Mucosa of gallbladder (tissue), 1 donor: ENCODE measurements around the gene RPA4. TPM values are rescaled to one million over a fixed set of nuclear protein-coding genes. Genes with fewer than 3 reads are reported as not detected.
"Not testable (repeated sequence)": the region's sequence is repeated elsewhere in the genome, so short reads cannot be mapped to it uniquely, and the experiment has no call there.

ENCODE experiments used
- DNase-seq: peaks from one replicate; pipeline ENCODE4 v3.0.0-alpha.2; 2020; ENCODE audit warnings: low spot score
- total RNA-seq: library from RNA; stranded (reverse); gene quantifications from one replicate; pipeline ENCODE4 v1.2.1, GENCODE V29; 2021
- donor health status: DM: no; HTN: no; CAD: no.

RPA4 gene, protein sequence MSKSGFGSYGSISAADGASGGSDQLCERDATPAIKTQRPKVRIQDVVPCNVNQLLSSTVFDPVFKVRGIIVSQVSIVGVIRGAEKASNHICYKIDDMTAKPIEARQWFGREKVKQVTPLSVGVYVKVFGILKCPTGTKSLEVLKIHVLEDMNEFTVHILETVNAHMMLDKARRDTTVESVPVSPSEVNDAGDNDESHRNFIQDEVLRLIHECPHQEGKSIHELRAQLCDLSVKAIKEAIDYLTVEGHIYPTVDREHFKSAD
- total RNA-seq: 0.98 TPM

DNA sequence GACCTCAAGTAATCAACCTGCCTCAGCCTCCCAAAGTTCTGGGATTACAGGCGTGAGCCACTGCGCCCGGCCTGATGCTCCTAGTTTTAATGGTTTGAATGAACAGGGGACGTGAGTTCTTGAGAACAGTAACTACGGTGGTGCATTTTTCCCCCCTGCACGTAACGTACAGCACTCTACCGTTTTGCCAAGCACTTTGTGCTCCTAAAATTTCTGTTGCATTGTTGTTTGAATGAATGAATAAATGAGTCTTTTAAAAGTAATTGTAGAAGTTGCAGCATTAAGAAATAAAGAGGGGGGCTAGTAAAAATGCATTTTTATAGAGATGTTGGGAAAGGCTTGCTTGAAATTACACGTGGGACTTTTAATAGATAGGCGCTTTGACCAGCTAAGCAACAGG is at the start of gene RPA4:
RPA4 (plus strand) TSS at position 301 of the 400 bp plus-strand sequence. CDS start 403 bp downstream, outside the sequence.
- DNase-seq: no peak

DNA sequence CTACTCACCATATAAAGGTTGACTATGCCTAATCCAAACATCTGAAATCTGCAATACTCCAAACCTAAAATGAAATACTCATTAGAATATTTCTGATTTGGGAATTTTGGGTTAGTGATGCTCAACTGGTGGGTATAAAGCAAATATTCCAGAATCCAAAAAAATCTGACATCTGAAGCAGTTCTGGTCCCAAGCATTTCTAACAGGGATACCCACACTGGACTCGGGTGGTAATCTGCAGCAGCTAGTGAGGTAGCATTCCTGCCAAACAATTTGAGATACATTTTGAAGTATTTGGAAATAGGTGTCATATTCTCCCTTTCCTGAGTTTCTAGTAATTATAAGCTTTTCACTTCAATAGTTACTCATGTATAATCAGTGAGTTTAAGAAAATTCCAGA is 49.6 kb upstream of the RPA4 start:
- no peak for DNase-seq

DNA sequence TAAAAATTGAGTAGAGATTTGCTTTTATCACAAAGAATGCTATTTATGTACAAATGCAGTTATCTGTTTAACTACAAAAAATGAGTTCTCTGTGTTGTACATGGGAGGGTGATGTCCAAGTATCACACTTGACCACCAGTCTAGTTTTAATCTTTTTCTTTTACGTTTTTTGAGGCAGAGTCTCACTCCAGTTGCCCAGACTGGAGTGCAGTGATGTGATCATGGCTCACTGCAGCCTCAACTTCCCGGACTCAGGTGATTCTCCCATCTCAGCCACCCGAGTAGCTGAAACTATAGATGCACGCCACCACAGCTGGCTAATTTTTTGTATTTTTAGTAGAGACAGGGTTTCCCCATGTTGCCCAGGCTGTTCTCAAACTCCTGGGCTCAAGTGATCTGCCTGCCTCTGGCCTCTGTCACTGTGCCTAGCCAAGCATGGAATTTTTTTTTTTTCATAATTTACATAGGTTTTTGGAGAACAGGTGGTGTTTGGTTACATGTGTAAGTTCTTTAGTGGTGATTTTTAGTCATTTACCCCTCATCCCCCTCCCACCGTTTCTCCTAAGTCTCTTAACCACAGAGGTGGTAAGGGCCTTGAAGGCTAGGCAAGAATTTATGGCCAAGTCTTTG is 47.9 kb upstream of the RPA4 start:
- DNase-seq: no peak

DNA sequence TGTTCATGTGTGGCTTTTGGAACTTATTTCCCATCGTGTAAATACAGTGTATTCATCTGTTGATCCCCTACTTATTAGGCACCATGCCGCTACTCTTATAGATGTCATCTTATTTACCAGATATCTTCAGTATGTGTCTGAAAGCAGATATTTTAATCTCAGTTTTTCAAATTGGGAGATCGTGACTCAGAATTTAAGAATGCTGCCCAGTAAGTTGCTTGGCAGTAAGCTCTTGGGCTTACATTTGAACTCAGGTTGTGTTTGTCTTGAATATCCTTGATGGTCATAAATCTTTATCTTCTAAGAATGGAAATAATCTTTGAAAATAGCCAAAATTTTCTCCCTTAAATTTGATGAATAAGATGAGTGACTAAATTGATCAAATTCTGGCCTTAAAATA is 45.9 kb upstream of the RPA4 start:
- no peak for DNase-seq

DNA sequence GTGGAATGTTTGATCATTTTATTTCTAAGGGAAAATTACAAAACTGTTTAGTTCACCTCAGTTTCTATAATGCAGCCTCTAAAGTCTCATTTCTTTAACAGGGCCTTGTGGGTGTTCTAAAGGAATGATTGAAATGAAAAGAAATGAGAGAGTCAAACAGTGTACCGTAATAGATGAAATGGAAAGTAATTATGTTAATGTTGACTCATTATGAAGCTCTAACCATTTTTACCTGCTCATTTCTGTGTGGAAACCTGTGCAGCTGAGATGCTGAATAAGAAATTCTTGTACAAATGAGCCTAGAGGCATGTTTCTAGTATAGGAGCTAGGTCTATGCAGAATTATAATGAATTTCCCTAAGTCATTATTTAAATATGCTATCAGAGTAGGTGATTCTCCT is 45.2 kb upstream of the RPA4 start:
- DNase-seq: no peak

DNA sequence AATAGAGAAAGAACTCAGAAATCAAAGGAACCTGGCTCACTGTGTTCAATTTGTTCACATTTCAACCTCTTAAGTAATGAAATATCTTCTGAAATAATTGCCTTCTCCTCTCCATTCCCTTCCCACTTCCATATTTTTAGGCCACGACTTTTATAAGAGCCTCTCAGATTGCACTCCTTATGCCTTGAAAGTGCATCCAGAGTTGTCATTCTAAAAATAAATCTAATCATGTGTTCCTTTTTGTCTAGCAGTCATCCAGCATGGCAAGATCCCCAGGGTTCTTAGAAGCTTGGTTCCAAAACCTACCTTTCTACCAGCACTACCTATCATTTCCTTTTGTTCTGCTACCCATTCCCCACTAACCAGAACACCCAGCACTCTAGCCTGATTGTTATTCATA is 42.4 kb upstream of the RPA4 start:
- DNase-seq: no peak

DNA sequence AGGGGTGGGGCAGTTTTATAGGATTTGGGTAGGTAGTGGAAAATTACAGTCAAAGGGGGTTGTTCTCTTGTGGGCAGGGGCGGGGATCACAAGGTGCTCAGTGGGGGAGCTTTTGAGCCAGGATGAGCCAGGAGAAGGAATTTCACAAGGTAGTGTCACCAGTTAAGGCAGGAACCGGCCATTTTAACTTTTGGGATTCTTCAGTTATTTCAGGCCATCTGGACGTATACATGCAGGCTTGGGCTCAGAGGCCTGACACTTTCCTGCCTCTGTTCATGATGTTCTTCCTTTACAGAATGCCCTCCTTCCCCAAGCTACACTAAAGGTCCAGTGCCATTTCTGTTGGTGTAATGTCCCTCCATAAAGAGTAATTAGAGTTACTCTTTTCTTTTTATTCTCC is 41.8 kb upstream of the RPA4 start:
- not testable (repeated sequence) for DNase-seq

DNA sequence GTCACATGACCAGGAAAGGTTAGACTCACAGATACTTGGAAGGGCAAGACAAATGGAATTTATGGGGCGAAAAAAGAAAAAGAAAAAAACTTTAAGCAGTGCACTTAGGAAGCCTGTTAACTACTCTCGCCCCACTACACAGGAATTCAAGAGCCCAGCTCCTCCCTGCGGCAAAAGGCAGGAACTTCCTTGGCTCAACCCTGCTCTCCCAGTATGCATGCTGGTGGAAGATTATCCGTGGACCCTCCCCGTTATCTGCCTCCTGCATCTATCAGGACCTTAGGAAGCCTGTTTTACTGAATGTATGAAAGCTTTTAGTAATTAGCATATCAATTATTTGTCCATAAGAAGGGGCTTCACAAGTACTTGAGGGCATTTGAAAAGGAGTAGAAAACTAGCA is 40.1 kb upstream of the RPA4 start:
- no peak for DNase-seq

DNA sequence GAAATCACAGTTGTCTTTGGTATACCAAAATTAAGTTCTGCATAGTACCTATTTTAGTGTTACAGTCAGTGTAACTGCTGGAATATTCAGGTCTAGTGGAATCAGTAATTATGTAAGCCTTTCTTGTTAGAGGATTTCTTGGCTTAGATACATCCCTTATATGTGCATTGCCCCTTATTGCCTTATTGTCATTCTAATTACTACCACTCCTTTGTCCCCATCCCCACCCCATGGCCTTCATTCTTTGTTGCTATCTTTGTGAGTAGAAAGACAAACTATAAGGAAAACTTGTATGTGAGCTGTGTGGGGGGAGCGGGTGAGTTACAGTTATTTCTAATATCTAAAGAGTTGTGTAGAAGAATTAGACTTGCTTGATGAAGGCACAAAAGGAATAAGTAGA is 36.9 kb upstream of the RPA4 start:
- DNase-seq: no peak

DNA sequence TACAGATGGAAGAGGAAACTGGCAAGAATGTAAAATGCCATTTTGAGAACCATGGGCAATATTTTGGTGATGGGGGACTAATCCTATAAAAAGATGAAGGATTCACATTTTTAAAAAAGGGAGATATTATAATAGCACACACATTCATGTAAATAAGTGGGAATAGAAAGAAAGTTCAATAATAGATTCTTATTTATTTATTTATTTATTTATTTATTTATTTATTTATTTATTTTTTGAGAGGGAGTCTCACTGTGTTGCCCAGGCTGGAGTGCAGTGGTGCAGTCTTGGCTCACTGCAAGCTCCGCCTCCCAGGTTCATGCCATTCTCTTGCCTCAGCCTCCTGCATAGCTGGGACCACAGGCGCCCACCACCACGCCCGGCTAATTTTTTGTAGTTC is 24.3 kb upstream of the RPA4 start:
- not testable (repeated sequence) for DNase-seq

DNA sequence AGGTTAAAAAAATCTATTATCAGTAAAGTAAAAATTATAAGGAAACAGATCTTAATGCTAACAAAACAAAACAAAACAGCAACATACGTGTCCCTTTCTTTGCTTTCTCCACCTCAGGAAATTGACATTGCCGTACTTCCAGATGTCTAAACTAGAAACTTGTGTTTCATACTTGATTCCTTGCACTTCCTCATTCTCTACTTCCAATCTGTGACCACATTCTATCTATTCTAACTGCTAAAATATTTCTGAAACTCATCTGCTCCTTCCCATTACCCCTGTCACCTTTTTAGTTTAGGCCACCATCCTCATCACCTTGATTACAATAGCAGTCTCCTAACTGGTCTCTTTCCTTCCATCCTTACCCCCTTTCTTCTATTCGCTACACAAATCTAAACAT is 22.5 kb upstream of the RPA4 start:
- no peak for DNase-seq

DNA sequence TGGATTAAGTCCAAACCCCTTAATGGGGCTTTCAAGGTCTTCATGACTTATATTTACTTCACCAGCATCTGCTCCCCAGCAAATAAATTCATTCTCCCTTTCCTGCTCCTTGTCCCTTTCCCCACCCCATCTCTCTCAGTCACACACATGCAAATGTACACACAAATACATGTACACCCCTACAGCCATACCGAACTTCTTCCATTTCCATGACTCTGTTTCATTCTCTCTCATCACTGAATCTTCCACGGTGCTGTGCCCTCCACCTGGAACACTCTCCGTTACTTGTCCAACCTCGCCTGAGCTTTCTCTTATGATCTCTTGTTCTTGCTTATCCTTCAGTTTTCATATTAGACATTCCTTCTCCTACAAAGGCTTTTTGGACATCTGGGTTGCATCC is 22.0 kb upstream of the RPA4 start:
- no peak for DNase-seq

DNA sequence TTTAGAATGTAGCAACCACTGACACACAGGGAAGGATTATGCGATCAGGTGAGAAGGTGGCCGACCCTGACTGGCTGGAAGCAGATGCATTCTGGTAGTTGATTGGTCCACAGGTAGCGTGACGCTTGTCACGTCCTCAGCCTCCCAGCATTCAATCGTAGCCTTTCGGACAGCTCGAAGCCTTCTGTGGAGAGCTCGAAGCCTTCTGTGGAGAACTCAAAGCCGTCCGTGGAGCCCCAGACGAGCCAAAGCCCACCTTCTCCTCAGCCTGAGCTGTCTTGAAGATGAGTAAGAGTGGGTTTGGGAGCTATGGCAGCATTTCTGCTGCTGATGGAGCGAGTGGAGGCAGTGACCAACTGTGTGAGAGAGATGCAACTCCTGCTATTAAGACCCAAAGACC is 319 bp downstream of the RPA4 start:
- DNase-seq: no peak

DNA sequence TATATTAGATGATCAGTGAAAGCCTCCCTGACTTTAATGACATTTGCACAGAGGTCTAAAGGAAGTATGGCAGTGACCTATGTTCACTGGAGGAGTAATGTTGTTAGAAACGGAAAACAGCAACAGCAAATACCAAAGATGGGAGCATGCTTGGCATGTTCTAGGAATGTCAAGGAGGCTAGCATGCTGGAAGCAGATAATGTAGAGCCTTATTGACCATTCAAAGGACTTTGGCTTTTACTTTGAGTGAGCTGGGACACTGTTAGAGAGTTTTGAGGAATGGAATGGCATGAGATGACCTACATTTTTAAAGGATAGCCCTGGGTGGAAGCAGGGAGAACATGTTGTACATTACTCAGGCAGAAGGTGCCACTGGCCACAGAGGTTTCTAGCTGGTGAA is 6.0 kb downstream of the RPA4 start:
- DNase-seq: no peak

DNA sequence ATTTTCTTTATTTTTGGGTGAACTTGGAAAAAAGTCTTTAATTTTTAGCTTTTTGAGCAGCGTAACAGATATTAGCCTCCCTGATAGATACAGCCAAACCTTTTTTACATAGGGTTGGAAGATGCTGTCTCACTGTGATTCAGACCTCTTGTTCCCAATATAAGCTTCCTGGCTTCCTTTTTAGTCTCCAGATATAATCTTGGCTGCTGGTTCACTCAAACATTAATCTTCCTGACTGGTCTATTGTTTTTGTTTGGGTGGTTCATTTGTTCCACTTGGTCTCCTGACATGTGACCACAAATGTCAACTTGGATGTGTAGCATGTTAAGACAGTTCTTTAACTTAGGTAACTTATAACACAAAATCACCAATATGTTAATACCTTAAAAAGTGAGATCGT is 23.0 kb downstream of the RPA4 start:
- DNase-seq: no peak

DNA sequence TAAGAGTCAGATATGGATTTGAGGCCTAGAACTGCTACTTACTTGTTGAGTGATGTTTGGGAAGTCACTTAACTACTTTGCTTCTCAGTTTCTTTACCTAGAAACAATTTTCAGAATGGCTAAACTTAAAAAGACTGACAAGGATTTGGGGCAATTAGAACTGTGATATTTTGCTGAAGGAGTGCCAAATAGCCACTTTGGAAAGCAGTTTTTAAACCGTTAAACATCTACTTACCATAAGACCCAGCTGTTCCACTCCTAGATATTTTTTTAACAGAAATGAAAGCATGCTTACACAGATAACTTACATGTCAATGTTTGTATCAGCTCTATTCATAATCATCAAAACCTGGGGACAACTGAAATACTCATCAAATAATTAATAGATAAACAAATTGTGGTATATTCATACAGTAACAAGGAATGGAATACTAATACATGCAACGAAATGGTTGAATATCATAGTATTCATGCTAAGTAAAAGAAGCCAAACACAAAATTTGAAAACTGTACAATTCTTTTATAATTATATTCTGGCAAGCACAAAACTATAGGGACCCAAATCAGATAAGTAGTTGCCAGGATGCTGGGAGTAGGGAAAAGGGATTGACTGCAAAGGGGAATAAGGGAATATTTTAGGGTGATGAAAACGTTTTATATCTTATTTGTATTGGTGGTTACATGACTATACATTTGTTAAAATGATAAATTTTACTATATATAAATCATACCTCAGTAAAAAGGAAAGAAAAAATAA is 24.0 kb downstream of the RPA4 start:
- DNase-seq: no peak

DNA sequence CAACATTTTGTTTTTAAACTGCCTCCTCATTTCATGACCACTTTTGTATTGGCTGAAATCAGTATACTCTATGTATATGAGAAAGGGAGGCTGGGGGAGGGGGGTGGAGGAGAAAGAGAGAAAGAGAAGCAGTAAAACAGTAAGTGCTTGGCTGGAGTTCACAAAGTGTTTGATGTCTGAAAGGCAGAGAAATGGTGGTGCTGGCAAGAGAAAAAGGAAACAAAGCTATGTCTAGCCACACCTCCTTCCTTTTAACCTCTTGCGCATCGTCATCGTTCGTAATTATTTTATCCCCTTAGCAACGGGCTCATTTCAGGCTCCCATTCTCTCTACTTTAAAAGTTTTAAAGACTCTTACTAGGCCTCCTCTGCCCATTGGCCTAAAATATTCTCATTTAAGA is 25.6 kb downstream of the RPA4 start:
- no peak for DNase-seq

DNA sequence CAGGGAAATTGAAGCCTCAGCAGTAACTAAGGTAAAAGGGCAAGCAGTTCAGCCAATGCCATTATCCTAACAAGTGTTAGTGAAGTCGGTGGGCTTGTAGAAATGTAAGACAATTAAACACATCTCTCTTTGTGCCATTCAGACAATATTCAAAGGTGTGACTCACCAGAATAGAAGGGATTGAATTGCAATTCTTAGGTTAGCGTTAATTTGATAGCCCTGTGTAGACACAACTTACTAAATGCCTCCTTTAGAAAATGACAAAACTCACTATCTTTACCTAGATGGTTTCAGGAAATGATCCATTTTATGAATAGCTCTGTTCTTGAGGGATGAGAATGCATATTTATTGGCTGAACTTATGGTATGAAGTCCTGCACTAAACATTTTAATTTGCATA is 35.2 kb downstream of the RPA4 start:
- no peak for DNase-seq

DNA sequence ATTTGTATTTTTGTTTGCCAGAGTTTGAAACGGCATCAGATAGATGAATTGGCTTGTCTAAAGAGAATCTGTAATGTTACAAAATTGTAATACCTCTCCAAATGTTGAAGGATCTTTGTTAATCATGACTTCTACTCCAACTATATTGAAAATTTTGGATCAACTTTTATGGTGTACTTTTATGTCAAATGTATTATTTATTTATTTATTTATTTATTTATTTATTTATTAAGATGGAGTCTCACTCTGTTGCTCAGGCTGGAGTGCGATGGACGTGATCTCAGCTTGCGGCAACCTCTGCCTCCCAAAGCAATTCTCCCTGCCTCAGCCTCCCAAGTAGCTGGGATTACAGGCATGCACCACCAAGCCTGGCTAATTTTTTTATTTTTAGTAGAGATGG is 36.0 kb downstream of the RPA4 start:
- no peak for DNase-seq

DNA sequence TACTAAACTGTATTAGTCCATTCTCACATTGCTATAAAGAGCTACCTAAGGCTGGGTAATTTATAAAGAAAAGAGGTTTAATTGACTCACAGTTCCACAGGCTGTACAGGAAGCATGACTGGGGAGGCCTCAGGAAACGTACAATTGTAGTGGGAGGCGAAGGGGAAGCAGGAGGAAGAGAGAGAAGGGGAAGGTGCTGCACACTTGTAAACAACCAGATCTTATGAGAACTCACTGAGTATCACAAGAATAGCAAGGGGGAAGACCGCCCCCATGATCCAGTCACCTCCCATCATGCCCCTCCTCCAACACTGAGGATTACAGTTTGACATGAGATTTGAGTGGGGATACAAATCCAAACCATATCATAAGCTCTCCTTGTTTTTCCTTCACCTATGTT is 40.9 kb downstream of the RPA4 start:
- DNase-seq: no peak

DNA sequence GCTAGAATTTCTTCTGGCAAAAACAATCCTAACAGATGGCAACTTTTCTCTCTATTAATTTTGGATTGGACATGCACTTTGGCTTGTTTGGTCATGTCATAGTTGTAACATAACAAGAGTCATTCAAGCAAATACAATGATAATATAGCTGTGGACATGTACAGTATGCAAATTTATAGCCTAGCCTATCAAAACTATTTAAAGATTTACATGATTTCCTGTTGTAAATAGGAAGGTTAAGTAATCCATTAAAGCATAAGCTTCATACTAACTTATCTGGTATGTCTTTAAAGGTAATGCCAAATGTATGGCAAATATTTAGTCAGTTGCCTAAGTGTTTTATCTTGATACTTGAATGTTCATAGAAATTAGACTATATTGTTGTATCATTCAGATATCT is 45.3 kb downstream of the RPA4 start:
- no peak for DNase-seq
